Neural crest cell (in vitro differentiated cells): Measurements from ENCODE around the gene DYNC2H1. TPM values are rescaled to one million over a fixed set of nuclear protein-coding genes. Genes with fewer than 3 reads are reported as not detected.
"Not testable (repeated sequence)": the region's sequence is repeated elsewhere in the genome, so short reads cannot be mapped to it uniquely, and the experiment has no call there.

Experiments used
- DNase-seq: peaks from one replicate; pipeline ENCODE4 v3.0.0; 2021; ENCODE audit warnings: low read depth, mixed read lengths, low spot score
- H3K27ac Mint-ChIP-seq: one replicate; pipeline ENCODE4 v1.8.0; 2021; ENCODE audit warnings: mild to moderate bottlenecking, mixed read lengths; ENCODE audit not compliant: unreplicated experiment
- H3K27me3 Mint-ChIP-seq: 2 replicates; pipeline ENCODE4 v1.8.0; 2021; ENCODE audit warnings: low read depth, mild to moderate bottlenecking, mixed read lengths
- H3K36me3 Mint-ChIP-seq: 2 replicates; pipeline ENCODE4 v1.8.0; 2021; ENCODE audit warnings: low read depth, mild to moderate bottlenecking, mixed read lengths
- H3K4me1 Mint-ChIP-seq: 2 replicates; pipeline ENCODE4 v1.8.0; 2021; ENCODE audit warnings: mixed read lengths
- H3K4me3 Mint-ChIP-seq: one replicate; pipeline ENCODE4 v1.8.0; 2021; ENCODE audit warnings: mild to moderate bottlenecking, mixed read lengths
- H3K9me3 Mint-ChIP-seq: 2 replicates; pipeline ENCODE4 v1.8.0; 2021; ENCODE audit warnings: mixed read lengths
- CTCF ChIP-seq: fragments of 200-600 bp; sonication (generic); conservative IDR thresholded peaks from 2 replicates; pipeline ENCODE4 v1.5.0; 2021; ENCODE audit warnings: antibody characterized with exemption, mild to moderate bottlenecking
- total RNA-seq: library from RNA; stranded (reverse); gene quantifications from 2 replicates; pipeline ENCODE4 v1.2.1, GENCODE V29; 2021

The DYNC2H1 gene
- total RNA-seq, 1 donor from 2014 or later = 20.4 TPM

GRCh38 chr11:103109818-103110388 is 677 bp downstream of the DYNC2H1 start:
- Mint-ChIP-seq H3K36me3 (peaks cover 5% of the 10 kb centered on the region), H3K27ac (peak overlapping the region; percentile 99), H3K4me1 (peaks cover 32% of the 10 kb centered on the region), H3K27me3 (no peaks in the 10 kb centered on the region), H3K9me3 (no peaks in the 10 kb centered on the region), H3K4me3 (peak overlapping the region; percentile 92)
- no peak for TF ChIP-seq CTCF
- no peak for DNase-seq

- Mint-ChIP-seq H3K4me3 (peak overlapping the region; percentile 92), H3K4me1 (peaks cover 32% of the 10 kb centered on the region), H3K27ac (no peak overlapping the region), H3K9me3 (no peaks in the 10 kb centered on the region), H3K27me3 (no peaks in the 10 kb centered on the region), H3K36me3 (peaks cover 8% of the 10 kb centered on the region)
- DNase-seq = no peak
- TF ChIP-seq CTCF = peak; percentile 40
Observed at GRCh38 chr11:103110391-103110790, 1.2 kb downstream of the DYNC2H1 start.

- no peak for TF ChIP-seq CTCF
- H3K36me3 Mint-ChIP-seq = peaks cover 8% of the 10 kb centered on the region
- H3K9me3 Mint-ChIP-seq = no peaks in the 10 kb centered on the region
- H3K27ac Mint-ChIP-seq = no peak overlapping the region
- H3K4me1 Mint-ChIP-seq = peaks cover 32% of the 10 kb centered on the region
- no peaks in the 10 kb centered on the region for H3K27me3 Mint-ChIP-seq
- DNase-seq = no peak
- peak overlapping the region; percentile 92 for H3K4me3 Mint-ChIP-seq
Observed at GRCh38 chr11:103111400-103111799, 2.2 kb downstream of the DYNC2H1 start.

GRCh38 chr11:103112364-103112763 is 3.1 kb downstream of the DYNC2H1 start:
- no peaks in the 10 kb centered on the region for H3K27me3 Mint-ChIP-seq
- H3K36me3 Mint-ChIP-seq = peaks cover 8% of the 10 kb centered on the region
- no peaks in the 10 kb centered on the region for H3K9me3 Mint-ChIP-seq
- DNase-seq = no peak
- peaks cover 32% of the 10 kb centered on the region for H3K4me1 Mint-ChIP-seq
- TF ChIP-seq CTCF = no peak
- no peak overlapping the region for H3K27ac Mint-ChIP-seq
- H3K4me3 Mint-ChIP-seq = peak overlapping the region; percentile 44

- Mint-ChIP-seq H3K4me1 (peaks cover 22% of the 10 kb centered on the region), H3K9me3 (no peaks in the 10 kb centered on the region), H3K36me3 (peaks cover 8% of the 10 kb centered on the region), H3K27me3 (no peaks in the 10 kb centered on the region), H3K4me3 (no peak overlapping the region), H3K27ac (no peak overlapping the region)
- TF ChIP-seq CTCF = no peak
- no peak for DNase-seq
Observed at GRCh38 chr11:103114836-103115235, 5.6 kb downstream of the DYNC2H1 start.

- Mint-ChIP-seq H3K27ac (no peak overlapping the region), H3K9me3 (no peaks in the 10 kb centered on the region), H3K36me3 (no peaks in the 10 kb centered on the region), H3K4me1 (no peaks in the 10 kb centered on the region), H3K4me3 (no peak overlapping the region), H3K27me3 (no peaks in the 10 kb centered on the region)
- no peak for TF ChIP-seq CTCF
- DNase-seq = no peak
Observed at GRCh38 chr11:103125462-103125861, 16.2 kb downstream of the DYNC2H1 start.

- H3K9me3 Mint-ChIP-seq = not testable (repeated sequence)
Observed at GRCh38 chr11:103141986-103142385, 32.8 kb downstream of the DYNC2H1 start.

More at GRCh38 chr11:103141986-103142385, 32.8 kb downstream of the DYNC2H1 start:
- H3K4me3 Mint-ChIP-seq, DNase-seq, H3K27ac Mint-ChIP-seq, H3K27me3 Mint-ChIP-seq, H3K4me1 Mint-ChIP-seq: not testable (repeated sequence)
- peaks cover 26% of the 10 kb centered on the region for H3K36me3 Mint-ChIP-seq
